Neural progenitor cell (in vitro differentiated cells): ENCODE measurements around the gene TRABD2B. TPM values are rescaled to one million over a fixed set of nuclear protein-coding genes. Genes with fewer than 3 reads are reported as not detected.

ENCODE experiments used
- DNase-seq: peaks from one replicate; pipeline ENCODE4 v3.0.0-alpha.2; 2016; ENCODE audit warnings: low spot score
- H2AFZ ChIP-seq: fragments of 200-600 bp; sonication (generic); replicated peaks from 2 replicates; pipeline ENCODE4 v1.6.1; 2016; ENCODE audit warnings: antibody characterized with exemption
- H3F3A ChIP-seq: fragments of 200-600 bp; sonication (generic); 2 replicates; pipeline ENCODE4 v1.6.1; 2016; ENCODE audit warnings: antibody characterized with exemption, low read depth
- H3K27ac ChIP-seq: fragments of 200-600 bp; sonication (generic); 2 replicates; pipeline ENCODE4 v1.5.1; 2016; ENCODE audit warnings: mild to moderate bottlenecking
- H3K27me3 ChIP-seq: fragments of 200-600 bp; sonication (generic); 2 replicates; pipeline ENCODE4 v1.6.1; 2016; ENCODE audit warnings: mild to moderate bottlenecking, moderate library complexity
- H3K36me3 ChIP-seq: fragments of 200-600 bp; sonication (generic); 2 replicates; pipeline ENCODE4 v1.5.1; 2016
- H3K4me1 ChIP-seq: fragments of 200-600 bp; sonication (generic); 2 replicates; pipeline ENCODE4 v1.6.1; 2016; ENCODE audit warnings: mixed run types
- H3K4me2 ChIP-seq: fragments of 200-600 bp; sonication (generic); 2 replicates; pipeline ENCODE4 v1.6.1; 2016
- H3K4me3 ChIP-seq: fragments of 200-600 bp; sonication (generic); 2 replicates; pipeline ENCODE4 v1.5.1; 2016
- H3K79me2 ChIP-seq: fragments of 200-600 bp; sonication (generic); 2 replicates; pipeline ENCODE4 v1.6.1; 2016; ENCODE audit warnings: low read depth
- H3K9ac ChIP-seq: fragments of 200-600 bp; sonication (generic); 2 replicates; pipeline ENCODE4 v1.6.1; 2016
- H3K9me3 ChIP-seq: fragments of 200-600 bp; sonication (generic); 2 replicates; pipeline ENCODE4 v1.5.1; 2016; ENCODE audit warnings: low read depth
- H4K20me1 ChIP-seq: fragments of 200-600 bp; sonication (generic); 2 replicates; pipeline ENCODE4 v1.6.1; 2016; ENCODE audit warnings: low read depth
- H3K27ac Mint-ChIP-seq: 3 replicates; pipeline ENCODE4 v1.8.0; 2021; ENCODE audit warnings: mixed read lengths
- H3K27me3 Mint-ChIP-seq: 2 replicates; pipeline ENCODE4 v1.8.0; 2022; ENCODE audit warnings: low read depth, mild to moderate bottlenecking, inconsistent platforms, moderate library complexity, mixed read lengths; ENCODE audit not compliant: insufficient read depth
- H3K36me3 Mint-ChIP-seq: 3 replicates; pipeline ENCODE4 v1.8.0; 2021; ENCODE audit warnings: mixed read lengths
- H3K4me1 Mint-ChIP-seq: 3 replicates; pipeline ENCODE4 v1.8.0; 2021; ENCODE audit warnings: mixed read lengths
- H3K4me3 Mint-ChIP-seq: 3 replicates; pipeline ENCODE4 v1.8.0; 2021; ENCODE audit warnings: mild to moderate bottlenecking, moderate library complexity, mixed read lengths
- H3K9me3 Mint-ChIP-seq: 3 replicates; pipeline ENCODE4 v1.8.0; 2020; ENCODE audit warnings: mixed read lengths
- EZH2 ChIP-seq: fragments of 200-600 bp; sonication (generic); IDR thresholded peaks from 2 replicates; pipeline ENCODE4 v1.6.1; 2017; ENCODE audit warnings: antibody characterized with exemption, mild to moderate bottlenecking, moderate library complexity
- EZH2phosphoT487 ChIP-seq: fragments of 200-600 bp; sonication (generic); IDR thresholded peaks from 2 replicates; pipeline ENCODE4 v1.6.1; 2017; ENCODE audit warnings: antibody characterized with exemption
- total RNA-seq: library from RNA; depleted of rRNA; stranded (reverse); fragments of >200 nt; gene quantifications from 2 replicates; pipeline ENCODE4 v1.2.3, GENCODE V29; 2015; ENCODE audit warnings: low replicate concordance
- TF ChIP-seq, protein P1 (sequence below): fragments of 200-600 bp; sonication (generic); IDR thresholded peaks from 2 replicates; pipeline ENCODE4 v1.5.1; 2017; ENCODE audit warnings: antibody characterized with exemption, mild to moderate bottlenecking

The TRABD2B gene
- total RNA-seq, 1 donor from 2014 or later, result 0.09 TPM

DNA sequence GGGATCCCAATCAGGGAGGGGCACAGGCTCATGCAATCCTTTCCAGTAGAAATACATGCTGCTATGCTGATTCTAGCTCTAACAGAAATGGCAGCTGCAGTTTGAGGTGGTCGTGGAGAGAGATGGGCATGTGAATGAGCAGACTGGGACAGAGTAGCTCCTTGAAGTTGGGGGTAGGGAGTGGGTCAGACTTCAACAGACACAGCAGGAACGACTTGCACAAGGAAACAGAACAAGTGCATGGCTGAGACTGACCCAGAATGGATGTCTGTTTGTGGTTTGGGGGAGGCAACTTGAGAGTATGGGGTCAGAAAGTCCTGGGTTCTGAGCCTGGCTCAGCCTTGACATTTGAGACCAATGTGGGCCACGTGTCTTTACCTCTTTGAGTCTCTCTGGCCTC is 25.1 kb upstream of the TRABD2B start:
- H3K27me3 ChIP-seq, result no peaks in the 10 kb centered on the region
- no peaks in the 10 kb centered on the region for H3K9me3 ChIP-seq
- H3K4me1 ChIP-seq, result no peaks in the 10 kb centered on the region
- no peaks in the 10 kb centered on the region for H3K79me2 ChIP-seq
- DNase-seq, result no peak
- H3K9ac ChIP-seq, result no peak overlapping the region
- H3K36me3 ChIP-seq, result no peaks in the 10 kb centered on the region
- H4K20me1 ChIP-seq, result no peaks in the 10 kb centered on the region
- Mint-ChIP-seq H3K4me3 (no peak overlapping the region), H3K36me3 (no peaks in the 10 kb centered on the region), H3K27me3 (peaks cover 10% of the 10 kb centered on the region), H3K27ac (no peak overlapping the region), H3K4me1 (peaks cover 13% of the 10 kb centered on the region), H3K9me3 (no peaks in the 10 kb centered on the region)
- no peak overlapping the region for H3K27ac ChIP-seq
- H2AFZ ChIP-seq, result no peak overlapping the region
- no peak overlapping the region for H3K4me2 ChIP-seq
- no peak overlapping the region for H3K4me3 ChIP-seq
- no peak for TF ChIP-seq EZH2phosphoT487
- TF ChIP-seq, protein P1, sequence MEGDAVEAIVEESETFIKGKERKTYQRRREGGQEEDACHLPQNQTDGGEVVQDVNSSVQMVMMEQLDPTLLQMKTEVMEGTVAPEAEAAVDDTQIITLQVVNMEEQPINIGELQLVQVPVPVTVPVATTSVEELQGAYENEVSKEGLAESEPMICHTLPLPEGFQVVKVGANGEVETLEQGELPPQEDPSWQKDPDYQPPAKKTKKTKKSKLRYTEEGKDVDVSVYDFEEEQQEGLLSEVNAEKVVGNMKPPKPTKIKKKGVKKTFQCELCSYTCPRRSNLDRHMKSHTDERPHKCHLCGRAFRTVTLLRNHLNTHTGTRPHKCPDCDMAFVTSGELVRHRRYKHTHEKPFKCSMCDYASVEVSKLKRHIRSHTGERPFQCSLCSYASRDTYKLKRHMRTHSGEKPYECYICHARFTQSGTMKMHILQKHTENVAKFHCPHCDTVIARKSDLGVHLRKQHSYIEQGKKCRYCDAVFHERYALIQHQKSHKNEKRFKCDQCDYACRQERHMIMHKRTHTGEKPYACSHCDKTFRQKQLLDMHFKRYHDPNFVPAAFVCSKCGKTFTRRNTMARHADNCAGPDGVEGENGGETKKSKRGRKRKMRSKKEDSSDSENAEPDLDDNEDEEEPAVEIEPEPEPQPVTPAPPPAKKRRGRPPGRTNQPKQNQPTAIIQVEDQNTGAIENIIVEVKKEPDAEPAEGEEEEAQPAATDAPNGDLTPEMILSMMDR, result no peak
- no peak for TF ChIP-seq EZH2
- peaks cover 14% of the 10 kb centered on the region for H3F3A ChIP-seq

DNA sequence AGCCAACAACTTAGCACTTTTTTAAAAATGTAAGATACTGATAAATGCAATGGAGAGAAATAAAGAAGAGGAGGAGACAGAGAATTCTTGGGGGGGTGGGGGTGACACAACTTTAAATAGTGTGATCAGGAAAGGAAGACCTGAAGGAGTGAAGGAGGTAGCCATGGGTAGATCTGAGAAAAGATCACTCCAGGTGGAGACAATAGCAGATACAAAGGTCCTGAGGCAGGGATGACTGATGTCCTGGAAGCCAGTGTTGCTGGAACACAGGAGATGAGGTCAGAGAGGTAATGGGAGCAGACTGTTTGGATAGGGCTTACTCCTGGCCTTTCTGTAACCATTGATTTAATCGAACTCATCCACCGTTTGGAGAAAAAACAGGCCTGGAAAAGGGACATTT is 24.6 kb upstream of the TRABD2B start:
- H3K27ac Mint-ChIP-seq, result no peak overlapping the region
- no peak overlapping the region for H3K4me3 Mint-ChIP-seq
- no peak overlapping the region for H3K27ac ChIP-seq
- no peak for DNase-seq
- H3K36me3 ChIP-seq, result no peaks in the 10 kb centered on the region
- H3K27me3 Mint-ChIP-seq, result peaks cover 10% of the 10 kb centered on the region
- no peaks in the 10 kb centered on the region for H3K4me1 ChIP-seq
- no peak overlapping the region for H2AFZ ChIP-seq
- H3K79me2 ChIP-seq, result no peaks in the 10 kb centered on the region
- H4K20me1 ChIP-seq, result no peaks in the 10 kb centered on the region
- H3K27me3 ChIP-seq, result no peaks in the 10 kb centered on the region
- no peak overlapping the region for H3K4me3 ChIP-seq
- H3K36me3 Mint-ChIP-seq, result no peaks in the 10 kb centered on the region
- peaks cover 13% of the 10 kb centered on the region for H3K4me1 Mint-ChIP-seq
- no peak overlapping the region for H3K9ac ChIP-seq
- no peaks in the 10 kb centered on the region for H3K9me3 ChIP-seq
- H3F3A ChIP-seq, result peaks cover 14% of the 10 kb centered on the region
- H3K9me3 Mint-ChIP-seq, result no peaks in the 10 kb centered on the region
- TF ChIP-seq EZH2 (no peak), EZH2phosphoT487 (no peak)
- TF ChIP-seq, protein P1, result no peak
- H3K4me2 ChIP-seq, result no peak overlapping the region

DNA sequence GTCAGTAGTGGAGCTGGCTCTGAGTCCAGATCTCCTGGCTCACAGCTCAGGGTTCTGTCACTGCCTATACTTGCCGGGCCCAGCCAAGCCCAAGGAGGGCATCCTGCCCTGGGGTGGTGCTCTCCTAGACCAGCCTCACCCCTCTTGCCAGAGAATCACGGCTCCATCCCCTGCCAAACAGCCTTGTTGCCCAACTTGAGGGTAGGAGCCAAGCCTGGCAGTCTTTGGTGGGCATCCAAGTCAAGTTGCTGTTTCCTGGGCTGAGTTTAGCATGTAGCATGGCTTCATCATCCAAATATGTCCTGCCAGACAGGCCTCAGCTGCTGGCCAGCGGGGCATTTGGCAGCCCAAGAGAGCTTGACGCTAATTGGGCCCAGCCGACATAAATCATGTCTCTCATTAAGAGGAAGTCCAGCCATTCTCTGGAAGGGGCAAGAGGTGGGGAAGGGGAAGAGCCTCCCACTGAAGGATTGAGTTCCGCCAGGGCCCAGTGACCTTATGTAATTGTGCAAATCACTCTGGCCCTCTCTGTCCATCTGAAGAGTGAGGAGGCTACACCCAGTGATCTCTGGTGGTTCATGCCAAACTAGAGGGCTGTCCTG is 22.6 kb upstream of the TRABD2B start:
- Mint-ChIP-seq H3K4me3 (no peak overlapping the region), H3K27me3 (peaks cover 4% of the 10 kb centered on the region), H3K9me3 (no peaks in the 10 kb centered on the region), H3K27ac (no peak overlapping the region), H3K4me1 (peaks cover 8% of the 10 kb centered on the region), H3K36me3 (no peaks in the 10 kb centered on the region)
- H3K4me3 ChIP-seq, result no peak overlapping the region
- H3K36me3 ChIP-seq, result no peaks in the 10 kb centered on the region
- no peaks in the 10 kb centered on the region for H3K4me1 ChIP-seq
- peaks cover 4% of the 10 kb centered on the region for H3F3A ChIP-seq
- H3K4me2 ChIP-seq, result no peak overlapping the region
- H4K20me1 ChIP-seq, result no peaks in the 10 kb centered on the region
- H3K9me3 ChIP-seq, result no peaks in the 10 kb centered on the region
- H3K79me2 ChIP-seq, result no peaks in the 10 kb centered on the region
- no peak overlapping the region for H3K9ac ChIP-seq
- DNase-seq, result no peak
- TF ChIP-seq EZH2phosphoT487, result no peak
- no peak for TF ChIP-seq EZH2
- TF ChIP-seq, protein P1, result no peak
- no peak overlapping the region for H2AFZ ChIP-seq
- H3K27ac ChIP-seq, result no peak overlapping the region
- H3K27me3 ChIP-seq, result peaks cover 6% of the 10 kb centered on the region
